ENCODE measurements around the gene MIAT. TPM values are rescaled to one million over a fixed set of nuclear protein-coding genes. Genes with fewer than 3 reads are reported as not detected.

MIAT gene
- total and polyA plus RNA-seq, 9 of the 15 experiments (the other 6 are each of a cell fraction or from before 2014, with no cell fraction given) = 0.03 to 0.93 (median 0.34) TPM

DNA sequence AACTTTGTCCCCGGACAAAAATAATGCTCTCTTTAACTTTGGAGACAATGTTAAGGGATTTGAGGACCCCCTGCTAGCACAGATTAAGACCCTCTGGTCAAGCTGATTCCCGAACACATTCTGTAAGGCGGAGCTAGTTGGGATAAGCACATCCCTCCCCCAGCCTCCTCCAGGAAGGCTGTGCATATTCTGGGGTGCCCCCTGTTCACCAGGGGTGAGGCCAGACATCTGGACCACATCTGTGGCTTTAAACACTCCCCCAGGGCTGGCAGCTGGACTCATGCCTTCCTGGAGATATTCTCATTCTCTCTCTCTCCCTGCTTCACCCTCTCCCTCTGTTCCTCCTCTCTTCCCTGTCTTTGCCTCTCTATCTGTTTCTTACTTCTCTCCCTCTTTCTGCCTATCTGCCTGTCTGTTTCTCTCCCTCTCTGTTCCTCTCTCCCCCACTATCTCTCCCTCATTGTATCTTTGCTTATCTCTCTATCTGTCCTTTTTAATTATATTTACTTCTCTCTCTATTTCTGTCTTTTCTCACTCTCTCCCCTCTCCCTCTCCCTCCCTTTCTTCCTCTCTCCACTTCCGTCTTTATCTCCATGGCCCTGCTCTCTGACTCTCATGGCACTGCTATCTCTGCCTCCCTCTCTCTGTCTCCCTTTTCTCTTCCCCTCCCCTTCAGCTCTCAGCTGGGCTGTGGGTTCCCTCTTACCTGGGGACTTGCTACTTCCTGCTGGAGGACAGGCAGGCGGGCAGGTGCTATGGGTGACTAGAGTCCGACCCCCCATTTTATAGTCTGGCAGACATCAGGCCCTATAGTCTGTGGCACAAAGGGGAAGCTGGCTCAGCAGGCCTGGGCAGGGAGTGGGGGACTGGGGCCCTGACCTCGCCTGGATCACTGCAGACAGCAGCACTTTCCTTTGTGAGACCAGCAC lies 39.9 kb upstream of the MIAT start, which contains the start of gene CRYBB1 (continued):
- TF ChIP-seq DDX20 (tag; IDR thresholded peaks at IDR 0.05; ENCODE audit: low read depth) (no peak), NFATC3 (IDR thresholded peaks at IDR 0.05) (peak; percentile 63; the same call in 1 of the 2 replicates), GATAD2A (IDR thresholded peaks at IDR 0.05) (peak; percentile 74; the same call in 1 of the 2 replicates), TFAP4 (CRISPR knock-in tag; IDR thresholded peaks at IDR 0.05; ENCODE audit: borderline replicate concordance) (peak; percentile 72), CXXC5 (CRISPR knock-in tag; IDR thresholded peaks at IDR 0.05) (peak; percentile 10; the same call in 1 of the 2 replicates), MTA2 (IDR thresholded peaks at IDR 0.05; ENCODE audit: low read depth) (peak; percentile 40), NELFE (IDR thresholded peaks at IDR 0.05; ENCODE audit: insufficient read depth, insufficient read length) (no peak), ZNF143 (CRISPR knock-in tag; IDR thresholded peaks at IDR 0.05) (no peak), LEF1 (IDR thresholded peaks at IDR 0.05) (peak; percentile 38; the same call in 1 of the 2 replicates), ZNF717 (CRISPR knock-in tag; IDR thresholded peaks at IDR 0.05) (no peak), CHCHD3 (CRISPR knock-in tag; IDR thresholded peaks at IDR 0.05) (no peak), TSHZ1 (CRISPR knock-in tag; IDR thresholded peaks at IDR 0.05) (no peak), ELF4 (CRISPR knock-in tag; IDR thresholded peaks at IDR 0.05) (peak; percentile 87), ZNF655 (CRISPR knock-in tag; IDR thresholded peaks at IDR 0.05) (no peak)
- TF ChIP-seq, protein P1, sequence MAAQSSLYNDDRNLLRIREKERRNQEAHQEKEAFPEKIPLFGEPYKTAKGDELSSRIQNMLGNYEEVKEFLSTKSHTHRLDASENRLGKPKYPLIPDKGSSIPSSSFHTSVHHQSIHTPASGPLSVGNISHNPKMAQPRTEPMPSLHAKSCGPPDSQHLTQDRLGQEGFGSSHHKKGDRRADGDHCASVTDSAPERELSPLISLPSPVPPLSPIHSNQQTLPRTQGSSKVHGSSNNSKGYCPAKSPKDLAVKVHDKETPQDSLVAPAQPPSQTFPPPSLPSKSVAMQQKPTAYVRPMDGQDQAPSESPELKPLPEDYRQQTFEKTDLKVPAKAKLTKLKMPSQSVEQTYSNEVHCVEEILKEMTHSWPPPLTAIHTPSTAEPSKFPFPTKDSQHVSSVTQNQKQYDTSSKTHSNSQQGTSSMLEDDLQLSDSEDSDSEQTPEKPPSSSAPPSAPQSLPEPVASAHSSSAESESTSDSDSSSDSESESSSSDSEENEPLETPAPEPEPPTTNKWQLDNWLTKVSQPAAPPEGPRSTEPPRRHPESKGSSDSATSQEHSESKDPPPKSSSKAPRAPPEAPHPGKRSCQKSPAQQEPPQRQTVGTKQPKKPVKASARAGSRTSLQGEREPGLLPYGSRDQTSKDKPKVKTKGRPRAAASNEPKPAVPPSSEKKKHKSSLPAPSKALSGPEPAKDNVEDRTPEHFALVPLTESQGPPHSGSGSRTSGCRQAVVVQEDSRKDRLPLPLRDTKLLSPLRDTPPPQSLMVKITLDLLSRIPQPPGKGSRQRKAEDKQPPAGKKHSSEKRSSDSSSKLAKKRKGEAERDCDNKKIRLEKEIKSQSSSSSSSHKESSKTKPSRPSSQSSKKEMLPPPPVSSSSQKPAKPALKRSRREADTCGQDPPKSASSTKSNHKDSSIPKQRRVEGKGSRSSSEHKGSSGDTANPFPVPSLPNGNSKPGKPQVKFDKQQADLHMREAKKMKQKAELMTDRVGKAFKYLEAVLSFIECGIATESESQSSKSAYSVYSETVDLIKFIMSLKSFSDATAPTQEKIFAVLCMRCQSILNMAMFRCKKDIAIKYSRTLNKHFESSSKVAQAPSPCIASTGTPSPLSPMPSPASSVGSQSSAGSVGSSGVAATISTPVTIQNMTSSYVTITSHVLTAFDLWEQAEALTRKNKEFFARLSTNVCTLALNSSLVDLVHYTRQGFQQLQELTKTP (IDR thresholded peaks at IDR 0.05; ENCODE audit: low read depth in 1 of 2, partially characterized antibody in 2 of 2) = peak; percentile 36 to 56
- TF ChIP-seq, protein P2, sequence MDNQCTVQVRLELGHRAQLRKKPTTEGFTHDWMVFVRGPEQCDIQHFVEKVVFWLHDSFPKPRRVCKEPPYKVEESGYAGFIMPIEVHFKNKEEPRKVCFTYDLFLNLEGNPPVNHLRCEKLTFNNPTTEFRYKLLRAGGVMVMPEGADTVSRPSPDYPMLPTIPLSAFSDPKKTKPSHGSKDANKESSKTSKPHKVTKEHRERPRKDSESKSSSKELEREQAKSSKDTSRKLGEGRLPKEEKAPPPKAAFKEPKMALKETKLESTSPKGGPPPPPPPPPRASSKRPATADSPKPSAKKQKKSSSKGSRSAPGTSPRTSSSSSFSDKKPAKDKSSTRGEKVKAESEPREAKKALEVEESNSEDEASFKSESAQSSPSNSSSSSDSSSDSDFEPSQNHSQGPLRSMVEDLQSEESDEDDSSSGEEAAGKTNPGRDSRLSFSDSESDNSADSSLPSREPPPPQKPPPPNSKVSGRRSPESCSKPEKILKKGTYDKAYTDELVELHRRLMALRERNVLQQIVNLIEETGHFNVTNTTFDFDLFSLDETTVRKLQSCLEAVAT (IDR thresholded peaks at IDR 0.05) = peak; percentile 65 to 77; a peak in 2 of 4 replicates
